Measurements from ENCODE around the gene UST.
"Not testable (repeated sequence)": the region's sequence is repeated elsewhere in the genome, so short reads cannot be mapped to it uniquely, and the experiment has no call there.

Gene UST

DNA sequence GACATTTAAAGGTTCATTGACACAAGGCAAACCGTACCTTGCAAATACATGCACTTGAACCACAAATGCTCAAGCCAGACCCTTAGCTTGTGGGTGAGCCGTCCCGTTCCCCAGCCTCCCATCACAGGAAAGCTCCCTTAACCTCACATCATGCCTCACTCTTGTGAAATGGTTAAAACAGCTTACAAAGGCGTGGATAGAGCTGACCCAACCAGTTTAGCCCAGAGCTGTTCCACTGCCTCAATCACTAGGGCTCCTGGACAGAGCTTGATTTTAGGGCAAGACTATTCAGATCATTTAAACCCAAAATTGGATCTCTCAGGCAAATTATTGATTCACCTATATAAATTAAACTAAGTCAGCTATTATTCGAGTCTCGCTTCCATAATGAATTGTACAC lies 341.1 kb downstream of the UST start:
- DNase-seq (ENCODE audit: low read depth): no peak

DNA sequence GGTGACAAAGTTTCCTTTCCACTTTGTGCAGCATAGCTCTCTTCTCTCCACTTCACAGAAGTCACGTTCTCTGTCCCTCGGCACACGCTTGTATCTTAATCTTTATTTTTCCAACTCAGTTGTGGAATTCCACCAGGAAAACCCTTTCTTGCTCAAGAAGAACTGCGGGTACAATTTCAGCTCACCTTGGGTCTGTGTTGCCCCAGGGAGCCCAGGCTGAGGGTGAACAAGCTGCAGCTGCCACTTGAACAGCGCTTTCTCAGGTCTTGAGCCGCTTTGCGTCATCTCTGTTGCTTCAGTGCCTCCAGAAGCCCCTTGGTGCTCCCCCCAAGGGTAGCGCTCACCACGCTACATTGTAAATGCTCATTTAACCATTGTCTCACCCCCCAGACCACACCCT lies 341.5 kb downstream of the UST start:
- DNase-seq (ENCODE audit: low read depth): no peak

DNA sequence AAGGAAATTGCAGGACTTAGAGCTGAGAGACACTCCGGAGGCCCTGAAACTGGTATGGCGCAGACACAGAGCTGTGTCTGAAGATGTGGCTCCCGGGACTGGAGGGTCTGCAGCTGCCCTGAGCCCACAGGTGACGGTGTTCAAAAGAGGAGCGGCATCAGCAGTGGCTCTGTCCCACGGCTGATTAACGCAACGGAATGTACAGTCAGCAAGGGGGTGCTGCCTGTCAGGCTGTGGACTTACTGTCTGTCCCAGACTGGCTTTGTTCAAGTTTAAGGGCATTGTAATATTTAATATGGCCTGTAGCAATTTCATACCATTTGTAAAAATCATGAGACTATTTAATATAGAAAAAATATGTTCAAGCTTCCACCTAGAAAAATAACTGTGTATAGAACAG lies 342.7 kb downstream of the UST start:
- DNase-seq (ENCODE audit: low read depth): no peak

DNA sequence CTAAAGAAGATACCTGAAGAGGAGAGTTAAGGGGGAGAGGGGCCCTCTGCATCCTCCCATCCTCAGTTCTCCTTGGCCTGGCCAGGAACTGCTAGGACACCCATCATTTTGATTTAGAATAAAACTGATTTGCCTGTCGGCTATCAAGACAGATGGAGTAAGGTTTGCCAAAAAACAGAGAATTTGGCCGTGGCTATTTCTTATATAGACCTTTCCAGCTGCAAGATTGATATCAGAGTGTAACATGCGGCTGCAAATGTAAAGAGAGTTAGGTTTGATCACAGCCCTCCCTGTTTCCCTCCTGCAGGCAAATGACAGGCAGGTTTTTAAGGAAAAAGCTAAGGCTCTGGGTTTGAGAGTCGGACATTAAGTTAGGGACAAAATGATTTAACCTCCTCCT lies 344.1 kb downstream of the UST start:
- DNase-seq (ENCODE audit: low read depth): no peak

DNA sequence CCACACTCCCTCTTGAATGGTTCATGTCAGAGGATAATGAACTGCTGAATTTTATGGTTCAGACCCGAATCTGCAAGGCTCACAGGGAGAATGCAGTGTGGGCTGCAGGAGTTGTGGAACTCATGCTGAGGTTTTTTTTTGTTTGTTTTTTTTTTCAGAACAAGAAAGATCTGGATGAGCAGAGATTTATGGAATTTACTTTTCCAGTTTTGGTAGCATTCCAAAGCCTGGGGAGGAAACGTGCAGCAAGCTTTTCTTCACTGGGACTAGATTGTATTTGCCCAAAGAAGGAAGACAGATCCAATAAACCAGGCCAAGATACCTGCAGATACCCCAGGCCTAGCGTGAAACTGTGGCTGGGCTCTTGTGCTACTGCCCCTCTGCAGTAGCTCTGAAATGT lies 346.8 kb downstream of the UST start:
- peak; percentile 89 for DNase-seq (ENCODE audit: low read depth)

DNA sequence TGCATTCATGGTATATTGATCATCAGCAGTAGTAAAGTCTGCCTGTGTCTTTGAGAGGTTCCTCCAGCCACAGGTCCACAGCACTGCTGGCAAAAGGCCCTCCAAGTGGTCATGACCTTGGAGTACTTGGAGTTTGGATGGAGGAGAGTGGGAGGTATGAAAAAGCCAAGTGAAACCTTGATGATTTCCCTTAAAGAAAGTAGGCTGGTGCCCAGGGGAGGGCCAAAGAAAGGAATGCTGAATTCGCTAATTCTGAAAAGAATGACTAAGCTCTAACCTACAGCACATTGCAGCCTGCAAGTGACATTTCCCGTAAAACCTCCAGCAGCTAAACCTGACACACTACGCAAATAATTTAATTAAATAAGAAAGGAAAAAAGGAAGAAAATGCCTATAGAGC lies 347.3 kb downstream of the UST start:
- DNase-seq (ENCODE audit: low read depth): peak; percentile 55

DNA sequence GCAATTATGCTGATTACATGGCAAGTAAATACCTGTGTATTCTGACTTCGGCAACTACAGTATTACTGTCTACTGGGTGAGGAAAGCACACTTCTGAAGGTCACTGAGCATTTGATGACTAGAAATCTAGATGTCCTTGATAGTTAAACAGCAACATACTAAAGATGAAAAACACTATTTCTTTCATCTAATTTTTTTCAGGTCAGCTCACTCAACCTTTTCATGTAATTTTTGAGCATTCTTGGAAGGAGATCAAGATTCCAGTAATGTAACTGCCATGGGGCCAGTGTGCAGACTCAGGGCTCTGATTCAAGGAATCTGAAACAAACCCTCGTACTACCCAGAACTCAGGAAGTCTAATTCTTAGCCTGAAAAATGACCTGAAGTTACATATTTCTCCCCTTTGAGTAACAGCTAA lies 348.1 kb downstream of the UST start:
- peak; percentile 50 for DNase-seq (ENCODE audit: low read depth)

DNA sequence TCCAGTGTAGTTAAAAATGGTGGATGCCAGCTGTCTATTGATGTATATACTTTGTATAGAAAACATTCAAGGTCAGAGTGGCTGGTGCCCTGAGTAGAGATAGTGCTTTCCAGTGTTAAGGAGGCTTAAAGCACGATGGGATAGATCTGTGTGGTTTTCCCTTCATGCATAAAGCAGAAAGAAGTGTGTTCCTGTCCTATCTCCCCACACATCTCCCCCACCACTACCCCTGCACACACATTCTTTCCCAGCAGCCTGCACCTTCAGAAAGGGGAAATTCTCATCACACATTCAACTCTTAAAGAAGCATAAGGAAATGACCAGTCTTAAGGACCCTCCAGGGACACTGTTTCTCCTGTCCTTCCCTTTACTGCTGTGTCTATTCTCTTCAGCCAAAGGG lies 349.0 kb downstream of the UST start:
- no peak for DNase-seq (ENCODE audit: low read depth)

DNA sequence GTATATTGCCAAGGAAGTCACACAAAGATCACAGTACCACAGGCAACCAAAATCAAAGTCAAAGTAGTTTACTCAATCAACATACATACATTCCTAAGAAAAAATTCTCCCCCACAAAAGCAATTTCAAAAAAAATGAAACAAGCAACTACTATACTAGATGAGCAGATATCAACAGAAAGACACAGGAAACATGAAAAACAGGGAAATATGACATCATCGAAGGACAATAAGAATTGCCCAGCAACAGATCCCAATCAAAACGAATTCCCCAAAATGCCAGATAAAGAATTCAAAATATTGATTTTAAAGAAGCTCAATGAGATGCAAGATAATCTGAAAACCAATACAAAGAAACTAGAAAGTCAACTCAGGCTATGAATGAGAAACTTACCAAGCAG lies 351.0 kb downstream of the UST start:
- no peak for DNase-seq (ENCODE audit: low read depth)

DNA sequence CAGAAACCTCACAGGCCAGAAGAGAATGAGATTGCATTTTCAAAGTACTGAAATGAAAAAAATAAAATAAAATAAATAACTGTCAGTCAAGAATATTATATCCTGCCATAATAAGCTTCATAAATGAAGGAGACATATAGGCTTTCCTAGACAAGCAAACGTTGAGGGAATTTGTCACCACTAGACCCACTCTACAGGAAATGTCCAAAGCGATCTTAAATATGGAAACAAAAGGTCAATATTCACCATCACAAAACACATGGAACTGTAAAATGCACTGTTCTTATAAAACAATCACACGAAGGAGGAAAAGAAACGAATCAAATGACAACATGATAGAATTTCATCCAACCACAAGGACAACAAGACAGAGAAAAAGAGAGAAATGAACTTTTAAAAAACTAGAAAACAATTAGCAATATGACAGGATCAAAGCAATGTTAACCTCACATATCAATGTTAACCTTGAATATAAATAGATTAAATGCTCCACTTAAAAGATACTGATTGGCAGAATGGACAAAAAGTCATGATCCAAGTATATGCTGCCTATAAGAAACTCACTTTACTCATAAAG lies 352.0 kb downstream of the UST start:
- no peak for DNase-seq (ENCODE audit: low read depth)

DNA sequence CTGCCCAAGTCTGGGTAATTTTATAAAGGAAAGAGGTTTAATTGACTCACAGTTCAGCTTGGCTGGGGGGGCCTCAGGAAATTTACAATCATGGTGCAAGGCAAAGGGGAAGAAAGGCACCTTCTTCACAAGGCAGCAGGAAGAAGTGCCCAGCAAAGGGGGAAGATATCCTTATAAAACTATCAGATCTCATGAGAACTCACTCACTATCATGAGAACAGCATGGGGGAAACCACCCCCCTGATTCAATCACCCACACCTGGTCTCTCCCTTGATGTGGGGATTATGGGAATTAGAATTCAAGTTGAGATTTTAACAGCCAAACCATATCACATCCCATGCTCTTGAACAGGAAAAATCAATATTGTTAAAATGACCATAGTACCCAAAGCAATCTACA lies 355.5 kb downstream of the UST start:
- DNase-seq (ENCODE audit: low read depth): no peak

DNA sequence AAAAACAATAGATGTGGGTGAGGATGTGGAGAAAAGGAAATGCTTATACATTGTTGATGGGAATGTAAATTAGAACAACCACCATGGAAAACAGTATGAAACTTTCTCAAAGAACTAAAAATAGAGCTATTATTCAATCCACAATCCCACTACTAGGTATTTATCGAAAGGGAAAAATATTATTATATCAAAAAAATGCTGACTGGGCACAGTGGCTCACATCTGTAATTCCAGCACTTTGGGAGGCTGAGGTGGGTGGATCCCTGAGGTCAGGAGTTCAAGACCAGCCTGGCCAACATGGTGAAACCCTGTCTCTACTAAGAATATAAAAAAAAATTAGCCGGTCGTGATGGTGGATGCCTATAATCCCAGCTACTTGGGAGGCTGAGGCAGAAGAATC lies 357.1 kb downstream of the UST start:
- DNase-seq (ENCODE audit: low read depth): not testable (repeated sequence)

DNA sequence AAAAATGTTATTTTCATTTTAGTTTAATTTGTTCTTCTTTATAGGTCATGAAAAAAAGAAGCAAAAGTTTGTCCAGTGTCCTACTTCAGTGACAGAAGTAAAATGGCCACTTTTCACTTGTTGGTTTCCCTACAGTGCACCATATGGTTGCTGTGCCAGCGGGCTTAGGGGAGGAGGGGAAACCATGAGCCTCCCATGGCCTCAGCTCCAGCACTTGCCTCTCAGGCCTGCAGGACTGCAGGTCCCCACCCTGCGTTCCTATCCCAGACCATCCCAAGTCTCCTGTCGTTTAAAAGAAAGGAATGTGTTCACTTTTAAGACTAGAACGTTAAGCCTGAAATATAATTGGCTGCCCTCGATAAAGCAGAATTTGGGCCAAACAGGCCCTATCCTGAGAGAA lies 360.7 kb downstream of the UST start:
- DNase-seq (ENCODE audit: low read depth): no peak

DNA sequence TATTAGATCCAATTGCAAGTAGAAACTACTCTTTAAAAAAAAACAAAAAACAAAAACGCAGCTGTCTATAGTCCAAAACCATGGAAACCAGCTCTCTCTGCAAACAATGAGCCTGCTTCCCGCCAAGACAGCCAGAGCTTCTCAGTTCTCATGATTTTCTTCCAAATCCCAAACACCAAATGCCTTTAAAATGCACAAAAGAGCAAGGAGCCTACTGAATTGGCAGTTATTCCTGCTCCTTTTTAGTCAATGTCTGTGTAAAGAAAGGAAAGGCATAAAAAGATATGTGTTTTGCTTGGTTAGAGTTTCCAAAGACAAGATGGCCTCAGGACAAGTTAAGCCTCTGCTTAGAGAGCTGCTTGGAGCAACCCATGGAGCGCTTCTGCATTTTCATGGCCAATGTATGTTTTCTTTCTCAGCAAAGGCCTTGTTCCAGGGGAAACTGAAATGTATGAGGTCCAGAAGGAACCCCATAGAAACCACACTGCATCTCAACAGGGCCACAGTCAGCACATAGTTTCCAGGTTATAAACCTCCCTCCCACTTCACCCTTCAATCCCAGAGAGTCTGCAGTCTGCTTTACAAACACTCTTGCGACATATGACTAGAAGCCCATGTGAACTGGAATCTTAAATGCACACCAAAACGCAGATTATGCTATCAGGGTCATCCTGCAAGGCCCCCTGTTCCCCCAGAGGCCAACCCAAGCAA lies 361.4 kb downstream of the UST start:
- no peak for DNase-seq (ENCODE audit: low read depth)

DNA sequence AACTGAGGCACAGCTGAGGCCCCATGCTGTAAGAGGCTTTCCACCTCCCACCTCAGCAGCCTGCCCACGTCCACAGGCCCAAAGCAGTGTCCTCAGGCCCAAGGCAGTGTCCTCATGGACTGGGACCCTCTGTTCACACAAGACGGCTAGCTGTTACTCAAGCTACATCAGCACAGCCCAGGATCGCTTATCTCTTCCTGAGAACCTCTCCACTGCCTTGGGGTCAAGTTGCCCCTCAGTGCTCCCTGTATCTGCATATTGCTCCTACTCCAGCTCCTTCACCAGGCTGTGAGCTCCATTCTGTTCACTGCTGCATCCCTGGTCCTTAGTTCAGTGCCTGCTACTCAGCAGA lies 361.9 kb downstream of the UST start:
- DNase-seq (ENCODE audit: low read depth): no peak

DNA sequence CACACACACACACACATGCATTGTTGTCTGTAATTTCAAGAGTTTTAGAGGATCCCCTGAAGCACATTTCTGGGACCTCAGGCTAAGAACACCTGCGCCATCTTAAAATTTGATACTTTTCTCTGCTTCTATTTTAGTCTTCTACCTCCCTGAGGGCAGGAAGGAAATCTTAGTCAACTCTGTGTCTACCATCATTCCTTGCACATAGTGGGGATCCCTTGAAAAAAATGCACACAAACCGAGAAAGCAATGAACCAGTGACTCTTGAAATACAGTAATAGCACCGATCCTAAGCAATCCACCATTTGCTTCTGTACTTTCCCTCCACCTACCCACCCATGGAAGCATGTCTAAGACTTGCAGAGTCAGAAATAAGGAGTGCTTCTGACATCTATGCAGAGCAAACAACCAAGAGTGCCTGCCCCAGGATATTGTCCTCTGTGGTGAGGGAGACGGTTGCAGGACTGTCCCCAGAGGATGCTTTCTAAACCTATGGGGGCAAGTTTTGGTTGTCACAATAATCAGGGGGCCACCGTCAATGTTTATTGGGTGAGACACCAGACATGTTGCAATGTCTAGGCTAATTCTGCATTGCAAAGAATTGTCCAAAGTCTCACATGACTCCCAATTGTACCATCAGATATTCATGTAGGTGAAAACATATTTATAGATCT lies 362.7 kb downstream of the UST start:
- DNase-seq (ENCODE audit: low read depth): no peak

DNA sequence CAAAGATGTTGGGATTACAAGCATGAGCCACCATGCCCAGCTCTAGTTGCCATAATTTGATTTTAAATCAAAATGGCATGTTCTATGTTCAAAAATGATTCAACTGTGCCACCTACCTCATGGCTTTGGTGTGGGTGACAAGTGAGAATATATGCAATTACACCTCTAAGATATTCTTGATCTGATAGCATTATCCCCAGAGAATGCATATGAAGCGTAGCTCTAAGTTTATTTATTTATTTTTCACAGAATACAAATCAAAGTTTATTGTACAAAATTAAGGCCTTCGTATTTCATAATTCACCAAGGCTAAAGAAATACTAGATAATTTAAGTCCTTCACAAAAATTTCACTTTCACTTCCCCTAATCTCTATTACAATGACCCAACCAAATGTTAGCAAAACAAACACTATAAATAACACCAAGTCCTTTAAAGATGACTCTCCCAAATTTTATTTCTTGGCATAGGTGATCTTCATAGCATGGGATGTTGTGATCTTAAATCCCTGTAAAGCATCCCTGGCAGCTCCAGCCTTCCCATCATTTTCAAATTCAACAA lies 364.8 kb downstream of the UST start:
- no peak for DNase-seq (ENCODE audit: low read depth)

DNA sequence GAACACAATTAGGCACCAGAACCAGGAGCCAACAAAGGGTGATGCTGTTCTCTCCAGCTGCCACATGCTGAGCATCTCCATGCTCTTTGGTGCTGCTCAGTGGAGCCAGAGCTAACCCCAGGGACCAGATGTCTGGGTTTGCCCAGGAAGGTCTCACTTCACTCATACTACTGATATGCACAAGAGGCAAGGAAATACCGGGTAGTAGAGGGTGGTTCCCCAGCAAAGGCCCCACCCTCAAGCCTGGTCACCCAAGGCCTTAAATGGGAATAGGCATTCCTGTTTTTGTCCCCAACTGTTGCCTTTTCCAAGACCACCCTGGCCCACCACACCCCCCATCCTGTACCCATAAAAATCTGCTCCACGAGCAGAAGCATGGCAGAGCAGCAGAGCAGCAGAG lies 366.1 kb downstream of the UST start:
- no peak for DNase-seq (ENCODE audit: low read depth)

DNA sequence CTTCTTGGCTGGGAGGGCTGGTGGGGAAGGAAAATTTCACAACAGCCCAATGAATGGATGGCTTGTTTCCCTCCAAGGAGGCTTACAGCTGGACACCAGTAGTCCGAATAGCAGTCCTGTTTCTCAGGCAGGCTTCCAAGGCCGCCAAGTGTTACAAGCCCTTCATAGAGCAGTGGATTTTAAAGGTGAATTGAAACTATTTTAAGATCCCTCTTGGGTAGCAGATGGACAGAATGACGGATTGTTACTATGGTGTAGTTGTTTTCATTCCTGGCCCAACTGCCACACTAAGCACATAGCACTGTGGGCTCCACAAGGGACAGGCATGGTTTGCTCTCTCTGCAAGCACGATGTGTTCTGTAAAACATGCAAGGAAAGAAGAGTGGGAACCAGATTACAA lies 367.3 kb downstream of the UST start:
- no peak for DNase-seq (ENCODE audit: low read depth)

DNA sequence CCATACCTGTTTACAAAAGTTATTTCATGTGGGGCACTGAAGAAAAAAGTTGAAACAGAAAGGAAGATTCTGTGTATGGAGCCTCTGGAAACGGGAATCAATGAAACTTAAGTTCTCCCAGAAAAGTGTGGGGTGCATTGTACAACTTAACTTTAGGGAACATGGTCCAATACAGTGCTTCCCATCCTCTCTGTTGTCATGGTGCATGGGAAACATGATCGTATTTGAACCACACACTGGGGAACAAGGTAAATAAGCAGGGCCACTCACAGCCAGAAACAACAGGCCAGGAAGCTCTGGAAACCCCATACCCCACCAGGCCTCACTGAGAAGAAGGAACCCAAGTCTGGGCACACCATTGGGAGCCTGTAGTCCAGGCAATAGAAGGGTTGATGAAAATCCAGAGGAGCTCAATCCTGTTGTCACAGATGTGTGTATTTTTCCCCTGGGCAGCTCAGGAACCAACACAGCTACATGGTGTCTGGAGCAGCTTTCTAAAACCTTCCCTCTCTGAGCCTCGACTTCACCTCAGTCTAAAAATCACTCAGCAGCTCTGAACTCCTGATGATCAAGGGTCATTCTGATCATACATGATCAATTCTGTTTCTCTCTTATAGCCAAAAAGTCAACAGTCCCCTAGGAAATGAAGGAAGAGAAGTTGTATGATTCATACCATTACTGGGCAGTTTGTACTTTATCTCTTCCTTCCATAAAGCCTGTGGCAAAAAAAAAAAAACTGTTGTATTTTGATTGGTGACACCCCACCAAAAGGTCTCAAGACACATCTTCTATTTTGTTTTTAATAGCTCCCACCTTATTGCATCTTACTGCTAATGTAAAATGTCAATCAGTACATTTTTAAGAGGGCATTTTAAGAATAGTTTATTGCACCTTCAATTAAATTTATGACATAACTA lies 372.2 kb downstream of the UST start:
- DNase-seq (ENCODE audit: low read depth): no peak

DNA sequence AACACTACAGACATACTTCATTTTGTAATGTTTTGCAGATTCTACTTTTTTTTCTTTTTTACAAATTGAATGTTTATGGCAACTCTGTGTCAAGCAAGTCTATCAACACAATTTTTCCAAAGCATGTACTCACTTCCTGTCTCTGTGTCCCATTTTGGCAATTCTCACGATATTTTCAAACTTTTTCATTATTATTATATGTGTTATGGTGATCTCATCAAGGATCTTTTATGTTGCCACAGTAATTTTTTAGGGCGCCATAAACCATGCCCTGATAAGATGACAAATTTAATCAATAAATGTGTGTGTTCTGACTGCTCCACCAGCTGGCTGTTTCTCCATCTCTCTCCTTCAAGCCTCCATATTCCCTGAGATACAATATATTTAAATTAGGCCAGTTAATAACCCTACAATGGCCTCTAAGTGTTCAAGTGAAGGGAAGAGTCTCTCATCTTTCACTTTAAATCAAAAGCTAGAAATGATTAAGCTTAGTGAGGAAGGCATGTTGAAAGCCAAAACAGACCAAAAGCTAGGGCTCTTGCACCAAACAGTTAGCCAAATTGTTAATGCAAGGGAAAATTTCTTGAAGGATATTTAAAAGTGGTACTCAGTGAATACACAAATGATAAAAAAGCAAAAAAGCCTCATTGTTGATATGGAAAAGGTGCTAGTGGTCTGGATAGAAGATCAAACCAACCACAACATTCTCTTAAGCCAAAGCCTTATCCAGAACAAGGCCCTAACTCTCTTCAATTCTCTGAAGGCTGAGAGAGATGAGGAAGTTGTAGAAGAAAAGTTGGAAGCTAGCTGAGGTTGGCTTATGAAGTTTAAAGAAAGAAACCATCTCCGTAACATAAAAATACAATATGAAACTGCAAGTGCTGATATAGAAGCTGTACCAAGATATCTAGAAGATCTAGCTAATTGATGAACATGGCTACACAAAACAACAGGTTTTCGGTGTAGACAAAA lies 376.3 kb downstream of the UST start:
- DNase-seq (ENCODE audit: low read depth): no peak

Measured in EH (cell line).